GM15510 (cell line): ENCODE data around the gene GZMH.

ENCODE experiments used
- POLR2A ChIP-seq: IDR thresholded peaks from 3 replicates; pipeline ENCODE4 v1.6.1; 2011; ENCODE audit warnings: borderline replicate concordance; ENCODE audit not compliant: insufficient read length; ENCODE audit errors: extremely low read depth

GZMH gene

GRCh38 chr14:24607635-24608514 lies 1.6 kb downstream of the GZMH start:
- TF ChIP-seq POLR2A = no peak

DNA sequence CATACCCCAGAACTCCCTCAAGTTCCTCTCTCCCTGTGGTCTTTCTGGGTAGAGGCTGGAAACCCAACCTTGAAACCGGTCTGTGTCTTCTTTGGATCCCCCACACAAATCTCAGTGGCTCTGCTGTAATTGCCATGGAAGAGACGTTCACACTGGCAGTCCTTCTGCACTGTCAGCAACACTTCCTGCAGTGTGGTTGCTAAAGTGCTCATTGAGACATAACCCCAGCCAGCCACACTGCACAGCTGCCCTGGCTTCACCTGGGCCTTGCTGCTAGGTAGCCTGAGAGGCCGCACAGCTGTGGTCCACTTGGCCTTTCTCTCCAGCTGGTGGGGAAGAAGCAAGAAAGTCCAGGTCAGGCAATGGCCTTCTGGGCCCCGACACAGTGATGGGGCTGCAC lies 2.4 kb downstream of the GZMH start:
- no peak for TF ChIP-seq POLR2A

- TF ChIP-seq POLR2A = no peak
Measured at GRCh38 chr14:24606297-24606696, 3.2 kb downstream of the GZMH start.

DNA sequence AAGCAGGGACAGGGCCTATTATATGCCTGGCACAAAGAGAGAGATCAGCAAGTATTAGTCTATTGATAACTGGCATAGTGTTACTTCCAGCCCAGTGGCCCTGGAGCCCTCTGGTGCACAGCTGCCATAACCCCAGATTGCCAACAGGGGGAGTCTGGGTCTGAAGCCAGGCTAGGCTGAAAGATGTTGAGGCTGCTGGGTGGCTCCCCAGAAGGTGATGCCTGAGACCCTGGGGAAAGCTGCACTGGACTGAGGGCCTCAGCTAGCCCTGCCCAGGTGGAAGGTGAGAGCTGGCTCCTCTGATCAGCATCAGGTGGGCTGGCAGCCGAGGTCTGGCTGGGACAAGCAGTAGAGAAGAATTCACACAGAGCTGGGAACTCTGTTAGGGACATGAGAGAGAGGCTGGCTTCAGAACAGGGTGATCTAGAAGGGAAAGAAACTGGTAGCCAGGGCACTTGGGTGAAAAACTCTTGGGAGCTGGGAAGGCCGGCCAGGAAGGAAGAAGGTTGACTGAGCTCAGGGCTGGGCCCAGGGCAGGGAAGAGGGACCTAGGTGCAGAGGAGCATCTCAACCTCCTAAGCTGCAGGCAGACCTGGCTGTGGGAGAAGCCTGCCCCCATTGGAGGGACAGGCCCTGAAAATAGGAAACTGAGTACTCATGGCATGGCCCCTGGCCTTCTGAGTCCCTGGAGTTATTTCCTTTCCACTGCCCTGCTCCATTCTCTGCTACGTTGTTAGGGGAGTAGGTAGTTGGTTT lies 3.9 kb downstream of the GZMH start:
- no peak for TF ChIP-seq POLR2A

DNA sequence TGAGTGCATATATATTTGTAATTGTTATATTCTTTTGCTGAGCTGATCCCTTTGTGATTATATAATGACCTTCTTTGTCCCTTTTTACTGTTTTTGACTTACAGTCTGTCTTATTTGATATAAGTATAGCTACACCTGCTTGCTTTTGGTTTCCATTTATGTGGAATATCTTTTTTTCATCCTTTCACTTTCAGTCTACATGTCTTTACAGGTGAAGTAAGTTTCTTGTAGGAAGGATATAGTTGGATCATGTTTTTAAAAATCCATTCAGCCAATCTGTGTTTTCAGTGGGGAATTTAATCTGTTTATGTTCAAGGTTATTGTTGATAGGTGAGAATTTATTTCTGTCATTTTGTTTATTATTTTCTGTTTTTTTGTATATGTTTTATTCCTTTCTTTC lies 12.1 kb downstream of the GZMH start:
- no peak for TF ChIP-seq POLR2A

- no peak for TF ChIP-seq POLR2A
Measured at GRCh38 chr14:24595073-24595808, 14.2 kb downstream of the GZMH start.

DNA sequence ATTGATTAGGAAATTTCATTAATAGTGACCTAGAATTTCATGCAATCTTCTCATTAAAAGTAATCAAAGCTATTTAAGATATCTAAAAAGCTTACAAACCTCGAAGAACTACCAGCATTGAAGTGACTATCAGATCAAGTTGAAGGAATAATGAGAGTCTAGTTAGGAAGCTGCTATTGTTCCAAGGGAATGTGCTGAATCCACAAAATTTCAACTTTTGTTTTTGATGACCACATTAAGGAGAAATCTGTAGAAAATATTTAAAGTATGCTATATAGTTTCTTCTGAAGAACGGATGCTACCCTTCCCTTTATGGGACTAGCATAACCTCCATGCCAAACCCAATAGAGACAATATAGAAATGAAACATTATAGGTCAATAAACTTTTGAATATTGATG lies 30.9 kb downstream of the GZMH start:
- no peak for TF ChIP-seq POLR2A

- no peak for TF ChIP-seq POLR2A
Measured at GRCh38 chr14:24576771-24577170, 32.7 kb downstream of the GZMH start.

DNA sequence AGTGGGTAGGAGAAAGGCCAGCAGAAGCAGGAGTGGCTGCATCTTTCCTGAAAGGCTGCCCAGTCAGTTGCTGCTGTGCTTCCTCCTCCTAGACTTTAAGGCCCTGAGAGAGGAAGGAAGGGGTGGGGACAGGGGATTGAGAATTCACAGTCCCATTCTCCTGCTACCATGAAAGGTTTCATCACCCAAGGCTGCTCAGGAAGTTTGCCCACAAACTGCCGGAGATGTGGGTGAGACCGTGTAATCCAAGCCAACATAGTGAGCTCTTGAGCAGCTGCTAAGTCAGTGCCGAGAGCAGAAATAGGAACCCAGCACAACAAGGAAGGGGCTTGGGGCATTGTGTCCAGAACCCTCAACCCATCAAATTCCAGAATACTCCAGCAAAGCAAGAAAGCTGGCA lies 33.3 kb downstream of the GZMH start, which contains the start of gene CTSG:
Gene CTSG, minus strand, starts transcription at position 69 of the 400 bp plus-strand sequence. Its CDS starts 27 bp downstream, at position 42.
- no peak for TF ChIP-seq POLR2A

GRCh38 chr14:24574206-24574774 lies 35.2 kb downstream of the GZMH start:
- no peak for TF ChIP-seq POLR2A

DNA sequence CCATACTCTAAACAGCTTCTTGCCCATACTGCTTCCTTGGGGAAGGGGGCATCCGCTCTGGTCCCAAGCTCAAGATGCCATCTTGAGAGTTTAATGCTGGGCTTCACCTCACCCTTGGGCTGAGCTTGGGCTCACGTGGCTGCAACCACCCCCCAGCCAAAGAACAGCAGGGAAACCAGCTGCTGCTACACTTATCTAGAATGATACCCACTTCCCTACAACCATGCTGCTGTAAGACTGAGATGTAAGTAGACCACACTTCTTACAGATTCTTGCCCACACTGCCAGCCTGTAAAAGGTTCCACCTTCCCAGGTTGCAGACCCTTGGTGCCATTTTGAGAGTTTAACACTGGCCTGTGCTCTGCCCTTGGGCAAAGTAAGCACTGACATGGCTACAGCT lies 43.2 kb downstream of the GZMH start:
- no peak for TF ChIP-seq POLR2A

DNA sequence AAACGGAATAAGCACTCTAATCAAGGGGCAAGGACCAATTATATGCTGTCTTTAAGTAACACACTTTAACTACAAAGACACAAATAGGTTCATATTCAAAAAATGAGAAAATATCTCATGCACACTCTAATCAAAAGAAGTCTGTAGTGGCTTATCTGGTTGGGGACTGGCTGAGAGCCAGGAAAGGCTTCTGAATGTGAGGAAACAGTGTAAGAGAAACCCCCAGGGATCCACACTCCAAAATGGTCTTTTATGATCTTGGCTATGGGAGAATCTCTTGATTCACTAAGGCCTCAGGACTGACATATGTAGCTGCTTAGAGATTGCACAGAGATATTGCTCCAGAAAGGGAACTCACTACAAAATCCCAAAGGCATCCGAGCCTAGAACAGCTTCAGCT lies 43.7 kb downstream of the GZMH start:
- TF ChIP-seq POLR2A = no peak

- no peak for TF ChIP-seq POLR2A
Measured at GRCh38 chr14:24563505-24563904, 46.0 kb downstream of the GZMH start.

- no peak for TF ChIP-seq POLR2A
Measured at GRCh38 chr14:24556756-24557155, 52.7 kb downstream of the GZMH start.
